HG02981 (cell line): Measurements from ENCODE around the gene ITGA5.

Experiments
- ATAC-seq: cut with Tn5 transposase; IDR thresholded peaks from one replicate; pipeline ENCODE4 v1.9.1; 2021; ENCODE audit warnings: mild to moderate bottlenecking, moderate library complexity; ENCODE audit not compliant: unreplicated experiment

ITGA5 gene

GRCh38 chr12:54431911-54432814, 13.1 kb upstream of the ITGA5 start:
- ATAC-seq: no peak

DNA sequence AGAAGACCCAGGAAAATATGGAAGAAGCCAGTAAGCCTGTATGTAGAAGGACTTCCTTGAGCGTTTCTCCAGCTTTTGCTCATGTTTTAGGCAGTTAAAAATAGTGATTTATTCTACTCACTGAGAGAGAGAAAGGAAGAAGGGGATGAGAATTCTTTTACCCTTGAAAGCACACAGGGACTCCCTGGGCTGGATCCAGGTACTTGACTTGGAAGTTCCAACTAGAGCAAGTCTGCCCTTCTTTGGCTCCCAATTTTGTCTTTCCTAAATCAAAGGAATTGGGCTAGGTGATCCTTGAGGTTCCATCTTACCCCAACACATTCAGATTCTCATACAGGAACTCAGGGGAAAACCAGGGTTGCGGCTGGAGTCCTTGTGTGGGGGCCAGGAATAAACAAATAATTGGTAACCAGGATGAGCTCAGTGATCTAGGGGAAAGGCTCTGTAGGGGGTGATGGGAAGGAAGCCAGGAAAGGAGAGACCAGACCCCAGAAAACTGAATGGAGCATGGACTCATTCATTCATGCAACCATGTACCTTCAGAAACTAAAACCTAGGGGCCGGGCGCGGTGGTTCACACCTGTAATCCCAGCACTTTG, 11.5 kb upstream of the ITGA5 start:
- no peak for ATAC-seq

DNA sequence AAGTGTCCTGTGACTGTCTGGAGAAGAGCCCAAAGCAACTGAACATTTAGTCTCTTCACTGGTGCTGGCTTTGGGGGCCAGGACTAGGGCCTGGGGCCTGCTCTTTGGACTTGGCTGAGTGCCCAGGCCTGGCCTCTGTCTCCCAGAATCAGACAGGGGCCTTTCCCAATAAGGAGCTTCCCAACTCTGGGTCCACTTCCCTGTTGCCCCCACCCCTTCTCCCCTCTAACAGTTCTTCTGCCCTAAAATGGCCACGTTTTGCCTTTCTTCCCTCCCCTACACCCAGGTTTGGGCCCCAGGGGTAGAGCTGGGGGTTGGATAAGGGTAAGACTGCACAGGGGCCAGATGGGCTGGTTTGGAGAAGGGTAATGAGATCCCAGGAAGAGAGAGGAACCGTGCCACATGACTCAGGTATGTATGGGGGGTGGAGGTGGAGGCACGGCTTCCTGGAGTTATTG, 10.0 kb upstream of the ITGA5 start:
- ATAC-seq: no peak

DNA sequence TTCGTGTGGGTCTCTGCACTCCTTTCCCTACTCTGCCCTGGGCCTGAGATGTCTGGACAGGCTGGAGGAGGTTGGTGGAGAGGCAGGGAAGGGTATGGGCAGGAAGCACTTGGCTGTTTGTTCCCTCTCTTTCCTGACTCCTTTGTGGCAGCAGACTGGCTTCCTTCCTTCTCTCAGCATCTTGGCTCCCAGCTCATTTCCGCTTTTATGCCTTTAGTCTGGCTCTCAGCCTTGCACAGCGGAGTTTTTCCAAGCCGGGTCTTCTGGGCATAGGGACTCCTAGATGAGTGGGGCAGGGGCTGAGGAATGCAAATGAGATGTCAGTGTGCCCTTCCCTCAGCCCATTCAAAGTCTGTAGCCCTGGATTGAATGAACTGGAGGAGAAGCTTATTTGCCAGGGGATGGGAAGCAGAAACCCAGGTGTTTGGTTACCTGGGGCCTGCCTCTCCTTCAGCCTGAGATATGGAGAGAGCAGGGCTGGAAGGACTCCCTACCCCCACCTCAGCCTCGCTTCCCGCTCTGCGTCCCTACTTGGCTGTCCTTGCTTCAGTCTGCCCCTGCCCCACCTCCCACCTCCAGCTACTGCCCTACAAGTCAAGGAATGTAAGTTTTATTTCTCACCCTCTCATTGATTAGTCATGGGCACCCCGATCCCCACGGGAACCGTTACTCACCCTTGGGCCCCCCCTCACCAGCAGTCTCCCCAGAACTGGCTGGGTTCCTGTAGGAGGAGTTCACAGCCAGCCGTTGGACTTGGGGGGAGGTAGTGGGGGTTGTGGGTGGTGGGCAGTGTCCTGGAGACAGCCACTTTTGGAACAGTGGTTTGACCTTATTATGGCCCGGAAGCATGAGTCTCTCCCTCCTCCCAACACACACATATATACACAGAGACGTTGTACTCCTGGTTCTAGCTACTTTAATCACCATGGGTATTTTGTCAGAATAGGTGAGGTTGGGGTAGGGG, 9.3 kb upstream of the ITGA5 start:
- ATAC-seq: no peak

DNA sequence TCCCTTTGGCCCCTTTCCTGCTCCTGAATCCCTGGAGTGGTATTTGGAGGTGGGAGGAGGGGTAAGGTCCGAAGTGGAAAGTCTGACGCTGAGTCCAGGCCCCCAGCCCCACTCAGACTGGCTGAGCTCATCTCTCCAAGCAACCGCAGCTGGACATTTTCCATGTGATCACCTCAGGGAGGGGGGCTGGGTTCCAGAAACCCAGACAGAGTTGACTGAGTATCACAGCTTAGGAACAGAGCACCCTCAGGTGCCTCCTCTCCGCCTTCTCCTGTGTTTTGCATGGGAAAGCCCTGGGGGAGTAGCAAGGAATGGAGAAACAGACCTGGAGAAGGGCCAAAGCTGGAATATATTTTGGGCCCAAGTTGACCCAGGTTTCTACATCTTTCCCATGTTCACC, 8.0 kb upstream of the ITGA5 start:
- ATAC-seq: no peak

GRCh38 chr12:54426690-54427089, 7.6 kb upstream of the ITGA5 start:
- no peak for ATAC-seq

GRCh38 chr12:54425702-54426101, 6.6 kb upstream of the ITGA5 start:
- no peak for ATAC-seq

DNA sequence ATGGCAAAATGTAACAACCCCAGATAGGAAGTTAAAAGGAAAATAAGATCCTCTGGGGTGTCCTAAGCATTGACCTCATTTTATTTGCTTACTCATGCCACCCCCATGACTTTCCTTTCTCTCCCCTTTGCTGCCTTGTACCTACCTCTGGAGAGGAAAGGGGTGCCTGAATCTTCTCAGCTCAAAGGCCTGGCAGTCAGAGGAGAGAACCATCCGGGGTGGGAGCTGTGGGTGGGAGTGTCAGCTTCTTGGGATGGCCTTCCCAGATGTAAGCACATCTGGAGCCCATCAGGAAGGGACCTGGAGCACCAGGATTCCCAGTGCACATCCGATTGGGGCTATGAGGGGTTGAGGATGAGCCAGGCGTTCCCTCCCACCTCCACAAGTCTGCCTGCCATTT, 5.2 kb upstream of the ITGA5 start:
- ATAC-seq: no peak

DNA sequence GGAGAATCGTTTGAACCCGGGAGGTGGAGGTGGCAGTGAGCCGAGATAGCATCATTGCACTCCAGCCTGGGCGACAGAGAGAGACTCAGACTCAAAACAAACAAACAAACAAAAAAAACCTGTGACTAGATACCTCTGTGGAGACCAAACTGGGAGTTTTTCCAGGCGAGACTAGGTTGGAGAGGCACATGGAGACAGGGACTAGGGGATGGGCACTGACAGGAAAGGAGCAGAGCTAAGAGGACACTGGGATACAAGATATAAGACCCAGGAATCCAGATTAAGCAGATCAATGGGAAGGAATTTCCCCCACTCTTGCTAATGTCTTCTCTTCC, 4.7 kb upstream of the ITGA5 start:
- ATAC-seq: no peak

DNA sequence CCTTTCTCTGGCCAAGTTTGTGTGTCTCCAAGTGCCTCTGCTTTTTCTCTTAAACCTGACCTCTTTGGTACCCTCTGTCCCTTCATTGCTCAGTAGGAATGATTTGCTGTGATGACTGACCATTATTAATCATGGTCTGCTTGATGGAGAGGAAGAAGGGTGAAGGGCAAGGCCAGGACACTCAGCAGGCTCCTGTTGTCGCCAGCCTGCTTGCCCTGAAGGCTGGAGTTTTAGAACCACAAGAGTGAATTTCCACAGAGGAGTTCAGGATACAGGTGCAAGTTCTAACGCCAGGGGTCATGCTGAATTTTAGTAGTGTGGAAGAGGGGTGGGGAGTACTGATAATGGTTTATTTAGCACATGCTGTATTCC, 2.8 kb upstream of the ITGA5 start:
- no peak for ATAC-seq

- ATAC-seq: no peak
Observed at GRCh38 chr12:54421175-54421878, 2.3 kb upstream of the ITGA5 start.

DNA sequence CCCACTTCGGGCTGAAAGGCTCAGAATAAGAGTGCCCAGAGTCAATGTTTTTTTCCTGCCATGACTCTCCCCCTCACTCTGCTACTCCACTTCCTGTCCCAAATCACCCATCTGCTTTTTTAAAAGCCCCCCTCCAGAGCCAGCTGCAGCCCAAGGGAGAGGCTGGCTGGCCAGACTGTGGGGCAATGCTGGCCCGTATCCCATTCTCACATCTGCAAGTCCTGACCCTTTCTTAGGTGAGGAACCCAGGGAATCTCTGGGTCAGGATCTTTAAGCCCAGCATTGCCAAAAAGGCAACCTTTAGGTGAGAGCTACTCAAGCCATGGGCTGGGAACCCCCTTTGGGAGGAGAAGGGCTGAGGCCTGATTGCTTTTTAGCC, 1.7 kb upstream of the ITGA5 start:
- ATAC-seq: no peak

- ATAC-seq: no peak
Observed at GRCh38 chr12:54418441-54419087, 502 bp downstream of the ITGA5 start.

DNA sequence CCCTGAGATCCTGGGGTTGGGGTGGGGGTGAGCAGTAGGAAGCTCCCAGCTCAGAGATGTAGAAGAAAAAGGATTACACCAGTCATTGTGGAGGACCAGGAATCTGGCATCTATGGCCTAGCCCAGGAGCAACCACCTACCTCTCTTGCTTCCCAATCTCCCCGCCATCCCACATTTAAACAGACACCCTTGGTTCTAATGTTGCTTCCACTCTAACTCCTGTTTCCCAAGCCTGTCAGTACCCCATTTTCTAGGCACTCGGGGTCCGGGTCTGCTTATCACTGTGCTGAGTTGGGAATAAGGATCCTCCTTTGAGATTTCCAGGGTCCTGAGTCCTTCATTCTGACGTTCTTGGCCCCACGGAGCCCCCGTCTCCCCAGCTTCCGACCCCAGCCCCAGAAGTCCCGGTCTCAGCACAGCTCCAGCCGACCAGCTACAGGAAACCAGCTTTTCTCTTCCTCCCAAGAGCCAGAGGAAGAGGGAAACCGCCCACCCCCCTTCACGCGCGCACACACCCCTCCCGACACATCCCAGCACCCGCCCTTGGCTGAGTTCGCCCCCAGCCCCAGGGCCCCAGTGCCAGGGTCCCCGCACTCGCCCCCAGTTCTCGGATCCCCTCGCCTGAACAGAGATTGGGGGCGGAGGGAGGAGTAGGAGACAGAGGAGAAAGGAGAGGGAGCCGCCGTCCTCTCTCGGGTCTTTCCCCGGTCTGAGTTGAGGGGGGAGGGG, 1.2 kb downstream of the ITGA5 start:
- ATAC-seq: no peak

DNA sequence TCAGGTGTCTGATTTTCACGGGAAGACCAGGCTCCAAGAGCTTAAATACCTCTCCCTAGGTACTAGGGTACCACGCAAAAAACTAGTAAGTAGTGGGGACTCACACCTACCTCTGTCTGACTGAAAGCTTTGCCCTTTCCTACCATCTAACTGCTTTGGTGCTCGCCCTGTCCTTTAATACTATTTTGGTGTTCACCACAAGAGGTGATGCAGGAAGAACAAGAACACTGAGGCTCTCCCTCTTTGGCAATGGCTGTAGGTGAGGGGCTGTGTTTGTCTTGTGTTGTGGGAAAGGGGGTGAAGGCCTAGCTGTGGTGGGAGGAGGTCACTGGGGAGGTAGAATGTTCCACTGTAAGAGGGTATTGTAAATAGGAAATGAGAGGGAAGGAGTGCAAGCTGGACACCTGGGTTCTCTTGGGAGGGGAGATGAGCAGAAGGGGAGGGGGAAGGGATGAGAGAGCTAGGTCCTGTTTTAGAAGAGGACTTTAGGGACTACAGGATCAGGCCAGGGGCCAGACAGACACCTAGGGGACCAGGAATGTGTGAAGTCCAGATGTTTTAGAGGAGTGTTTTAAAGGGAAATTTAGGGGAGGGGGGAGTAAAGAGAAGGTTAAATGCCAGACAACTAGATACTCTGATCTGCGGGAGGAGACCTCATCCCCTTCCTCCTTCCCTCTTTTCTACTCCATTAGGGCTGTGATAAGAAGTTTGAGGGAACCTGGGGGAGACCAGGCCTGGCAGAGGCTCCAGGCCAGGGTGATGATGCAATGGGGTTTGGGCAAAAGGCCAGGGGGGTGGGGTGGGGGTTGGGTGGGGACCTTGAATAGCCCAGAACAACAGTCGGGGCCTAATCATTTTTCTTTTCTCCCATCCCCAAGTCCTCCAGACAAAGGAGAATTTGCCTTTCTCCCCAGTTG, 2.1 kb downstream of the ITGA5 start:
- no peak for ATAC-seq

DNA sequence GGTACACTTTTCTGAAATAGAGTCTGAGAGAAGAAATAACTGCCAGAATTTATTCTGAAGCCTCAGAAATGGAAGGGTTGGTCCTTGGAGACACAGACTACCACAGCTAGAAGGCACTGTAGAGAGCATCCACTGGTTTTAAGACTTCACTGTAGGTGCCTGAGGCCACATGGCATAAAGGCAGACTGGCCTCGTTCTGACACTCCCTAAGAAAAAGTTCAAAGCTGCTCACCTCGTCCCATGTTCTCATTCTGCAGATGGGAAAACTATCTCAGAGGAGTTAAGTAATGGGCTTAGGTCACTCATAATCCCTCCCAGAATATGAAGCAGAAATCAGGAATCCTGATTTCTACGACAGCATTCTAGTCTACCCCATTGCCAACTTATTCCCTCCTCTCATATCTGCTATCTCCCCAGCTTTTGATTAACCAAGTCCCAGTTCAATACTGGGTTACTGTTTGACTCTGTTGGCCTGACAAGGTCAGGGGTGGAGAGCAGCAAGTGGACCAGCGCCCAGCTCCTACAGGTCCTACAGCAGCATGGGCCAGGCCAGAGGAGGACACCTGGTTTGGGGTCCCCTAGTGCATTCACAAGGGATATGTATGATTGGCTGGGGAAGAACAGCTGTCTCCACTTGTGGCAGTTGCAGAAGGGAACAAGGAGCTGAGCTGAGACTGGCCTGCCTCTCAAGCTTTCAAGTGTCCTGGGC, 3.7 kb downstream of the ITGA5 start:
- no peak for ATAC-seq

DNA sequence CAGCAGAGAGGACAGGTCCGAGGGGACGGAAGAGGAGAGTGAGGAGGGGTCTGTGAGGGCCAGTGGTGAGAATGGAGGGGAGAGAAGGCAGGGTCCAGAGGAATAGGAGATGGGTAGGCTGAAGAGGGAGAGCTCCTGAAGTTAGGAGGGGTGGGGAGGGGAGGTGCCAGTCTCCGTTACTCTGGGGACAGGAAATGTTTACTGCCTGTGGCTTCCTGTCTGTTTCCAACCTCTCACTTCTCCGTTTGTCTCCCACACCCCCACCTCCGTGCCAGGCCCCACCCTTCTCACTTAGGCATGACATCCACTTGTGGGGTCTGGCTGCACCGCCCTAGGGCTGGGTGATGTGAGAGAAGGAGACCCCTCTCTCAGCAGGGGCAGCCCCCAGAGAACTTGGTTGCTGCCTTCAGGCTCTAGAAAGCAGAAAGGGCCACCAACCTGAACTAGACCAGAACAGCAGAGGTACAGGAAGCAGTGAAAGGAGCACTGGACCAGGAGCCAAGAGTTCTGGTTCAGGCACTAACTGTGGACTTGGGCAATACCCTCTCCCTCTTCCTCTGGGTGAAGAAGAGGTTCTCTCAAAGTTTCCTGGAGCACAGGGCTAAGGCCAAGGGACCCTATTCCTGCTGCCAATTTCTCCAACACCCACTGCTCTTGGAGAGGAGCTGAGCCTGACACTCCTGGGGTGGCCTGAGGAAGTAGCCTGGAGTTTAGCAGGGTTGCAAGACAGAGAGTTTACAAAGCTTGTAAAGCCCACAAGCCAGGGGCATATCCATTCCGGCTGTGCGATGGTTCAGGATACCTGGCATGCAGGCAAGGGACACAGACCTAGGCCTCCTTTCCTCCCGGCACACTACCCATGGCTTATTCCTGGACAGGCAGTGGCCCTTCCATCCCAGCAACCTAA, 5.5 kb downstream of the ITGA5 start:
- peak; percentile 56 for ATAC-seq
